Measurements from ENCODE around the gene DARS1.

DNA sequence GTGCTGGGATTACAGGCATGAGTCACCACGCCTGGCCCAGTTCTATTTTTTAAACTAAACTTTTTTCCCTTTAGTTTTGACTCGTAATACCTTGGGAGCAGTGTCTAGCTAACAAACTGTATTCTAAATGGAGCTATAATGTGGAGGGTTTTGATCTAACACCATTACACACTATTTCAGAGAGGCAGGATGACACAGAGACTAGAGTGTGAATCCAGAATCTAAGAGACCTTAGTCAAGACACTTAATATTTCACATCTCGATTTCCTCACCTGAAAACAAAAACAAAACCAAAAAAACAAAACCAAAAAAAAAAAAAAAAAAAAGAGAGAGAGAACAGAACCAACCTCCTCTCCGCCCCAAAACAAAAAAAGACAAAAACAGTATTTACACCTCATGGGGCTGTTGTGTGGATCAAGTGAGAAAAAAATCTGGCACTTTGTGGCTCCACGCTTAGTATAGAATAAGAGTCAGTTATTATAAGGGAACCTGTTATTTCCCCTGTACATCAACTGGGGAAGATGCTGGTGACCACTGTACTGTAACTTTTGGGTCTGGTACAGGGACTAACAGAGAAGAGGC lies 31.3 kb downstream of the DARS1 start:
- TF ChIP-seq, protein P1, sequence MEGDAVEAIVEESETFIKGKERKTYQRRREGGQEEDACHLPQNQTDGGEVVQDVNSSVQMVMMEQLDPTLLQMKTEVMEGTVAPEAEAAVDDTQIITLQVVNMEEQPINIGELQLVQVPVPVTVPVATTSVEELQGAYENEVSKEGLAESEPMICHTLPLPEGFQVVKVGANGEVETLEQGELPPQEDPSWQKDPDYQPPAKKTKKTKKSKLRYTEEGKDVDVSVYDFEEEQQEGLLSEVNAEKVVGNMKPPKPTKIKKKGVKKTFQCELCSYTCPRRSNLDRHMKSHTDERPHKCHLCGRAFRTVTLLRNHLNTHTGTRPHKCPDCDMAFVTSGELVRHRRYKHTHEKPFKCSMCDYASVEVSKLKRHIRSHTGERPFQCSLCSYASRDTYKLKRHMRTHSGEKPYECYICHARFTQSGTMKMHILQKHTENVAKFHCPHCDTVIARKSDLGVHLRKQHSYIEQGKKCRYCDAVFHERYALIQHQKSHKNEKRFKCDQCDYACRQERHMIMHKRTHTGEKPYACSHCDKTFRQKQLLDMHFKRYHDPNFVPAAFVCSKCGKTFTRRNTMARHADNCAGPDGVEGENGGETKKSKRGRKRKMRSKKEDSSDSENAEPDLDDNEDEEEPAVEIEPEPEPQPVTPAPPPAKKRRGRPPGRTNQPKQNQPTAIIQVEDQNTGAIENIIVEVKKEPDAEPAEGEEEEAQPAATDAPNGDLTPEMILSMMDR (conservative IDR thresholded peaks at IDR 0.05) = no peak
- TF ChIP-seq EZH2 (IDR thresholded peaks at IDR 0.05; ENCODE audit: low read depth) = no peak

All from PC-9 (cell line).